K562 (cell line): ENCODE results near the gene ZNF593OS. TPM values are rescaled to one million over a fixed set of nuclear protein-coding genes. Genes with fewer than 3 reads are reported as not detected.

Source experiments
- ADNP ChIP-seq: fragments of 200-800 bp; sonication (Bioruptor generic); IDR thresholded peaks from 2 replicates; pipeline ENCODE4 v1.6.1; 2016; ENCODE audit warnings: missing genetic modification characterization, missing compliant biosample characterization
- CBX5 ChIP-seq: IDR thresholded peaks from 2 replicates; pipeline ENCODE4 v1.6.1; 2014; ENCODE audit warnings: low read depth, borderline replicate concordance
- CXXC5 ChIP-seq: fragments of 250-450 bp; sonication (Bioruptor Pico); IDR thresholded peaks from 2 replicates; pipeline ENCODE4 v1.8.0; 2022; ENCODE audit warnings: inconsistent platforms, mild to moderate bottlenecking, moderate library complexity
- DPF2 ChIP-seq: fragments of 450-650 bp; IDR thresholded peaks from 2 replicates; pipeline ENCODE4 v1.6.1; 2016
- HMG20A ChIP-seq: fragments of 450-650 bp; formaldehyde crosslinking; conservative IDR thresholded peaks from 2 replicates; pipeline ENCODE4 v1.4.0; 2020; ENCODE audit warnings: mild to moderate bottlenecking, mixed read lengths
- MECOM ChIP-seq: fragments of 250-450 bp; sonication (Bioruptor Pico); IDR thresholded peaks from 2 replicates; pipeline ENCODE4 v1.8.0; 2022; ENCODE audit warnings: inconsistent platforms
- MTA3 ChIP-seq: fragments of 450-650 bp; formaldehyde crosslinking; IDR thresholded peaks from 2 replicates; pipeline ENCODE4 v1.6.1; 2017; ENCODE audit warnings: mild to moderate bottlenecking, borderline replicate concordance
- NFE2 ChIP-seq: IDR thresholded peaks from 2 replicates; pipeline ENCODE4 v1.6.1; 2014; ENCODE audit warnings: antibody characterized with exemption, low read depth
- PCBP2 ChIP-seq: fragments of 200-400 bp; formaldehyde crosslinking; IDR thresholded peaks from 2 replicates; pipeline ENCODE4 v1.6.1; 2018; ENCODE audit warnings: low read length, low read depth, mild to moderate bottlenecking, moderate library complexity; ENCODE audit not compliant: poor library complexity, severe bottlenecking
- POLR2AphosphoS2 ChIP-seq: IDR thresholded peaks from 2 replicates; pipeline ENCODE4 v1.6.1; 2012; ENCODE audit warnings: low read length, improper control_type of control experiment
- RBBP5 ChIP-seq: fragments of 200-600 bp; sonication (generic); IDR thresholded peaks from 2 replicates; pipeline ENCODE4 v1.6.1; 2012; ENCODE audit warnings: borderline replicate concordance, mild to moderate bottlenecking, low read length, control low read depth, inconsistent platforms; ENCODE audit not compliant: insufficient read depth, poor library complexity, severe bottlenecking
- SIN3B ChIP-seq: fragments of 450-650 bp; IDR thresholded peaks from 2 replicates; pipeline ENCODE4 v1.6.1; 2017; ENCODE audit warnings: low read depth, mild to moderate bottlenecking, moderate library complexity
- ZNF239 ChIP-seq: fragments of 250-450 bp; sonication (Bioruptor Pico); IDR thresholded peaks from 2 replicates; pipeline ENCODE4 v1.4.0; 2020; ENCODE audit warnings: mild to moderate bottlenecking
- ZNF699 ChIP-seq: fragments of 250-450 bp; sonication (Bioruptor Pico); IDR thresholded peaks from 2 replicates; pipeline ENCODE4 v1.8.0; 2021; ENCODE audit warnings: mild to moderate bottlenecking, moderate library complexity; ENCODE audit not compliant: insufficient replicate concordance
- polyA plus RNA-seq, 8 experiments: library from polyadenylated mRNA; depleted of rRNA in 4 of 8; stranded (reverse) in 5 of 8; unstranded in 3 of 8; fragments of >200 nt; fragmentation: Nextera tagmentation in 2 of 8; fragmentation: Illumina TruSeq in 1 of 8; extraction: Ambion mirVana in 2 of 8; extraction: Trizol in 1 of 8; gene quantifications; 2 replicates each; pipeline versions ENCODE4 v1.2.1 to v1.2.3, GENCODE V29; 2011 to 2014; ENCODE audit warnings: inconsistent platforms in 1 of 8, missing spikeins in 1 of 8
- total RNA-seq, 7 experiments: library from RNA; depleted of rRNA in 6 of 7; stranded (reverse); fragments of >200 nt in 6 of 7; fragmentation: Illumina TruSeq in 2 of 7; extraction: Trizol in 2 of 7; gene quantifications; 2 replicates each; pipeline versions ENCODE4 v1.2.1 to v1.2.3, GENCODE V29; 2011 to 2021; ENCODE audit warnings: low replicate concordance in 1 of 7
- TF ChIP-seq, protein P1 (sequence below): fragments of 200-600 bp; sonication (generic); IDR thresholded peaks from one replicate; pipeline ENCODE4 v1.6.1; 2012; ENCODE audit warnings: mild to moderate bottlenecking, low read depth, low read length, inconsistent platforms
- TF ChIP-seq, protein P2 (sequence below): fragments of 200-800 bp; sonication (Bioruptor generic); IDR thresholded peaks from 2 replicates; pipeline ENCODE4 v1.6.1; 2017; ENCODE audit warnings: missing genetic modification characterization, missing compliant biosample characterization

ZNF593OS gene
- total and polyA plus RNA-seq, 9 of the 15 experiments (the other 6 are each of a cell fraction or from before 2014, with no cell fraction given): 0.24 to 0.27 TPM; not detected in 7

DNA sequence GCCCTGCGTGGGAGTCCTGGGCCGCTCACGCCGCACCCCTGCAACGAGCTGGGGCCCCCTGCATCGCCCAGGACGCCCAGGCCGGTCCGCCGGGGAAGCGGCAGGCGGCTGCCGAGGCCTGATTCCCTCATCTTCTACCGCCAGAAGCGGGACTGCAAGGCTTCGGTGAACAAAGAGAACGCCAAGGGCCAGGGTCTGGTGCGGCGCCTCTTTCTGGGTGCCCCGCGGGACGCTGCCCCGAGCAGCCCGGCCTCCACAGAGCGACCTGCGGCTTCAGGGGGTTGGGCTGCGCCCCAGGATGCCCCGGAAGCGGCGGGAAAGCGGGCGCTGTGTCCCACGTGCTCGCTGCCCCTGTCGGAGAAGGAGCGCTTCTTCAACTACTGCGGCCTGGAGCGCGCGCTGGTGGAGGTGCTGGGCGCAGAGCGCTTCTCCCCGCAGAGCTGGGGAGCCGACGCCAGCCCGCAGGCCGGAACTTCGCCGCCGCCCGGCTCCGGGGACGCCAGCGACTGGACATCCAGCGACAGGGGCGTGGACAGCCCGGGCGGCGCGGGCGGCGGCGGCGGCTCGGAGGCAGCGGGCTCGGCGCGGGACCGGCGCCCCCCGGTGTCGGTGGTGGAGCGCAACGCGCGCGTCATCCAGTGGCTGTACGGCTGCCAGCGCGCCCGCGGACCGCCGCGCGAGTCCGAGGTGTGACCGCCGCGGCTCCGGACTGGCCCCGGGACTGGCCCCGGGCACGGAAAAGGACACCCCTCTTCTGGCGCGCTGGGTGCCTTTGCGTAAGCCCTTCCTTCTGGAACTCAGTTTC is 10.0 kb downstream of the ZNF593OS start (continued):
- TF ChIP-seq, protein P1, sequence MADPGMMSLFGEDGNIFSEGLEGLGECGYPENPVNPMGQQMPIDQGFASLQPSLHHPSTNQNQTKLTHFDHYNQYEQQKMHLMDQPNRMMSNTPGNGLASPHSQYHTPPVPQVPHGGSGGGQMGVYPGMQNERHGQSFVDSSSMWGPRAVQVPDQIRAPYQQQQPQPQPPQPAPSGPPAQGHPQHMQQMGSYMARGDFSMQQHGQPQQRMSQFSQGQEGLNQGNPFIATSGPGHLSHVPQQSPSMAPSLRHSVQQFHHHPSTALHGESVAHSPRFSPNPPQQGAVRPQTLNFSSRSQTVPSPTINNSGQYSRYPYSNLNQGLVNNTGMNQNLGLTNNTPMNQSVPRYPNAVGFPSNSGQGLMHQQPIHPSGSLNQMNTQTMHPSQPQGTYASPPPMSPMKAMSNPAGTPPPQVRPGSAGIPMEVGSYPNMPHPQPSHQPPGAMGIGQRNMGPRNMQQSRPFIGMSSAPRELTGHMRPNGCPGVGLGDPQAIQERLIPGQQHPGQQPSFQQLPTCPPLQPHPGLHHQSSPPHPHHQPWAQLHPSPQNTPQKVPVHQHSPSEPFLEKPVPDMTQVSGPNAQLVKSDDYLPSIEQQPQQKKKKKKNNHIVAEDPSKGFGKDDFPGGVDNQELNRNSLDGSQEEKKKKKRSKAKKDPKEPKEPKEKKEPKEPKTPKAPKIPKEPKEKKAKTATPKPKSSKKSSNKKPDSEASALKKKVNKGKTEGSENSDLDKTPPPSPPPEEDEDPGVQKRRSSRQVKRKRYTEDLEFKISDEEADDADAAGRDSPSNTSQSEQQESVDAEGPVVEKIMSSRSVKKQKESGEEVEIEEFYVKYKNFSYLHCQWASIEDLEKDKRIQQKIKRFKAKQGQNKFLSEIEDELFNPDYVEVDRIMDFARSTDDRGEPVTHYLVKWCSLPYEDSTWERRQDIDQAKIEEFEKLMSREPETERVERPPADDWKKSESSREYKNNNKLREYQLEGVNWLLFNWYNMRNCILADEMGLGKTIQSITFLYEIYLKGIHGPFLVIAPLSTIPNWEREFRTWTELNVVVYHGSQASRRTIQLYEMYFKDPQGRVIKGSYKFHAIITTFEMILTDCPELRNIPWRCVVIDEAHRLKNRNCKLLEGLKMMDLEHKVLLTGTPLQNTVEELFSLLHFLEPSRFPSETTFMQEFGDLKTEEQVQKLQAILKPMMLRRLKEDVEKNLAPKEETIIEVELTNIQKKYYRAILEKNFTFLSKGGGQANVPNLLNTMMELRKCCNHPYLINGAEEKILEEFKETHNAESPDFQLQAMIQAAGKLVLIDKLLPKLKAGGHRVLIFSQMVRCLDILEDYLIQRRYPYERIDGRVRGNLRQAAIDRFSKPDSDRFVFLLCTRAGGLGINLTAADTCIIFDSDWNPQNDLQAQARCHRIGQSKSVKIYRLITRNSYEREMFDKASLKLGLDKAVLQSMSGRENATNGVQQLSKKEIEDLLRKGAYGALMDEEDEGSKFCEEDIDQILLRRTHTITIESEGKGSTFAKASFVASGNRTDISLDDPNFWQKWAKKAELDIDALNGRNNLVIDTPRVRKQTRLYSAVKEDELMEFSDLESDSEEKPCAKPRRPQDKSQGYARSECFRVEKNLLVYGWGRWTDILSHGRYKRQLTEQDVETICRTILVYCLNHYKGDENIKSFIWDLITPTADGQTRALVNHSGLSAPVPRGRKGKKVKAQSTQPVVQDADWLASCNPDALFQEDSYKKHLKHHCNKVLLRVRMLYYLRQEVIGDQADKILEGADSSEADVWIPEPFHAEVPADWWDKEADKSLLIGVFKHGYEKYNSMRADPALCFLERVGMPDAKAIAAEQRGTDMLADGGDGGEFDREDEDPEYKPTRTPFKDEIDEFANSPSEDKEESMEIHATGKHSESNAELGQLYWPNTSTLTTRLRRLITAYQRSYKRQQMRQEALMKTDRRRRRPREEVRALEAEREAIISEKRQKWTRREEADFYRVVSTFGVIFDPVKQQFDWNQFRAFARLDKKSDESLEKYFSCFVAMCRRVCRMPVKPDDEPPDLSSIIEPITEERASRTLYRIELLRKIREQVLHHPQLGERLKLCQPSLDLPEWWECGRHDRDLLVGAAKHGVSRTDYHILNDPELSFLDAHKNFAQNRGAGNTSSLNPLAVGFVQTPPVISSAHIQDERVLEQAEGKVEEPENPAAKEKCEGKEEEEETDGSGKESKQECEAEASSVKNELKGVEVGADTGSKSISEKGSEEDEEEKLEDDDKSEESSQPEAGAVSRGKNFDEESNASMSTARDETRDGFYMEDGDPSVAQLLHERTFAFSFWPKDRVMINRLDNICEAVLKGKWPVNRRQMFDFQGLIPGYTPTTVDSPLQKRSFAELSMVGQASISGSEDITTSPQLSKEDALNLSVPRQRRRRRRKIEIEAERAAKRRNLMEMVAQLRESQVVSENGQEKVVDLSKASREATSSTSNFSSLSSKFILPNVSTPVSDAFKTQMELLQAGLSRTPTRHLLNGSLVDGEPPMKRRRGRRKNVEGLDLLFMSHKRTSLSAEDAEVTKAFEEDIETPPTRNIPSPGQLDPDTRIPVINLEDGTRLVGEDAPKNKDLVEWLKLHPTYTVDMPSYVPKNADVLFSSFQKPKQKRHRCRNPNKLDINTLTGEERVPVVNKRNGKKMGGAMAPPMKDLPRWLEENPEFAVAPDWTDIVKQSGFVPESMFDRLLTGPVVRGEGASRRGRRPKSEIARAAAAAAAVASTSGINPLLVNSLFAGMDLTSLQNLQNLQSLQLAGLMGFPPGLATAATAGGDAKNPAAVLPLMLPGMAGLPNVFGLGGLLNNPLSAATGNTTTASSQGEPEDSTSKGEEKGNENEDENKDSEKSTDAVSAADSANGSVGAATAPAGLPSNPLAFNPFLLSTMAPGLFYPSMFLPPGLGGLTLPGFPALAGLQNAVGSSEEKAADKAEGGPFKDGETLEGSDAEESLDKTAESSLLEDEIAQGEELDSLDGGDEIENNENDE: no peak
- no peak for TF ChIP-seq CBX5
- TF ChIP-seq PCBP2: no peak
- no peak for TF ChIP-seq POLR2AphosphoS2
- no peak for TF ChIP-seq ZNF699
- no peak for TF ChIP-seq NFE2
- TF ChIP-seq, protein P2, sequence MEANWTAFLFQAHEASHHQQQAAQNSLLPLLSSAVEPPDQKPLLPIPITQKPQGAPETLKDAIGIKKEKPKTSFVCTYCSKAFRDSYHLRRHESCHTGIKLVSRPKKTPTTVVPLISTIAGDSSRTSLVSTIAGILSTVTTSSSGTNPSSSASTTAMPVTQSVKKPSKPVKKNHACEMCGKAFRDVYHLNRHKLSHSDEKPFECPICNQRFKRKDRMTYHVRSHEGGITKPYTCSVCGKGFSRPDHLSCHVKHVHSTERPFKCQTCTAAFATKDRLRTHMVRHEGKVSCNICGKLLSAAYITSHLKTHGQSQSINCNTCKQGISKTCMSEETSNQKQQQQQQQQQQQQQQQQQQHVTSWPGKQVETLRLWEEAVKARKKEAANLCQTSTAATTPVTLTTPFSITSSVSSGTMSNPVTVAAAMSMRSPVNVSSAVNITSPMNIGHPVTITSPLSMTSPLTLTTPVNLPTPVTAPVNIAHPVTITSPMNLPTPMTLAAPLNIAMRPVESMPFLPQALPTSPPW: peak; percentile 54
- peak; percentile 88 for TF ChIP-seq MTA3
- peak; percentile 50; the same call in 1 of the 2 replicates for TF ChIP-seq ZNF239
- TF ChIP-seq ADNP (tag): no peak
- TF ChIP-seq CXXC5 (CRISPR knock-in tag): peak; percentile 95
- peak; percentile 59; the same call in 1 of the 2 replicates for TF ChIP-seq MECOM (CRISPR knock-in tag)
- TF ChIP-seq HMG20A (CRISPR knock-in tag): no peak
- TF ChIP-seq SIN3B: peak; percentile 73
- TF ChIP-seq RBBP5: peak; percentile 62
- peak; percentile 23; the same call in 1 of the 2 replicates for TF ChIP-seq DPF2
